Vagina (tissue), 2 donors: ENCODE data around the gene SLC38A9.

Experiments used
- CTCF ChIP-seq, 3 experiments: fragments of 450-650 bp in 2 of 3; fragments of 200-600 bp in 1 of 3; sonication (generic) in 1 of 3; IDR thresholded peaks; one replicate each; pipeline ENCODE4 v1.5.1; 2017 to 2019; ENCODE audit warnings: antibody characterized with exemption in 3 of 3, mild to moderate bottlenecking in 2 of 3, moderate library complexity in 2 of 3
- POLR2AphosphoS5 ChIP-seq, 2 donors: sonication (generic); formaldehyde crosslinking; IDR thresholded peaks; one replicate each; pipeline ENCODE4 v1.9.0; 2017; ENCODE audit warnings: antibody characterized with exemption in 2 of 2, mild to moderate bottlenecking in 2 of 2, low read depth in 1 of 2; ENCODE audit not compliant: insufficient read depth in 1 of 2

GRCh38 chr5:55634866-55635265 lies 77.3 kb downstream of the SLC38A9 start:
- TF ChIP-seq POLR2AphosphoS5 (IDR thresholded peaks at IDR 0.05; ENCODE audit: insufficient read depth in 1 of 2, low read depth in 1 of 2) (no peak), CTCF (IDR thresholded peaks at IDR 0.05) (no peak)
